GM18499 (cell line): ENCODE data around the gene CCDC186.

Experiments
- ATAC-seq: cut with Tn5 transposase; IDR thresholded peaks from one replicate; pipeline ENCODE4 v1.9.1; 2021; ENCODE audit warnings: moderate number of reproducible peaks; ENCODE audit not compliant: insufficient read depth, unreplicated experiment

CCDC186 gene

GRCh38 chr10:114173921-114174694 lies at the start of gene CCDC186:
CCDC186 (minus strand) TSS chr10:114174203; CDS start chr10:114163268, 10,935 bp downstream.
- ATAC-seq, result peak; percentile 92

- no peak for ATAC-seq
Observed at GRCh38 chr10:114223066-114223465, 49.1 kb upstream of the CCDC186 start.

GRCh38 chr10:114221235-114221634 lies 47.2 kb upstream of the CCDC186 start:
- no peak for ATAC-seq

- ATAC-seq, result no peak
Observed at GRCh38 chr10:114220281-114220680, 46.3 kb upstream of the CCDC186 start.

- ATAC-seq, result no peak
Observed at GRCh38 chr10:114215033-114215432, 41.0 kb upstream of the CCDC186 start.

GRCh38 chr10:114212153-114212552 lies 38.1 kb upstream of the CCDC186 start:
- no peak for ATAC-seq

GRCh38 chr10:114208351-114208750 lies 34.3 kb upstream of the CCDC186 start:
- ATAC-seq, result no peak

GRCh38 chr10:114207349-114207748 lies 33.3 kb upstream of the CCDC186 start:
- ATAC-seq, result no peak

GRCh38 chr10:114206902-114207301 lies 32.9 kb upstream of the CCDC186 start:
- ATAC-seq, result no peak

- no peak for ATAC-seq
Observed at GRCh38 chr10:114202812-114203211, 28.8 kb upstream of the CCDC186 start.

- ATAC-seq, result no peak
Observed at GRCh38 chr10:114199239-114199638, 25.2 kb upstream of the CCDC186 start.

- ATAC-seq, result peak; percentile 97
Observed at GRCh38 chr10:114195079-114195478, 21.1 kb upstream of the CCDC186 start.

GRCh38 chr10:114189700-114190099 lies 15.7 kb upstream of the CCDC186 start:
- ATAC-seq, result no peak

GRCh38 chr10:114188900-114189299 lies 14.9 kb upstream of the CCDC186 start:
- ATAC-seq, result no peak

GRCh38 chr10:114188001-114188400 lies 14.0 kb upstream of the CCDC186 start:
- no peak for ATAC-seq

GRCh38 chr10:114184276-114184675 lies 10.3 kb upstream of the CCDC186 start:
- no peak for ATAC-seq

- ATAC-seq, result no peak
Observed at GRCh38 chr10:114183563-114183962, 9.6 kb upstream of the CCDC186 start.

GRCh38 chr10:114181971-114182370 lies 8.0 kb upstream of the CCDC186 start:
- no peak for ATAC-seq

GRCh38 chr10:114180937-114181336 lies 6.9 kb upstream of the CCDC186 start:
- ATAC-seq, result no peak

GRCh38 chr10:114179747-114180146 lies 5.7 kb upstream of the CCDC186 start:
- no peak for ATAC-seq

GRCh38 chr10:114179148-114179547 lies 5.1 kb upstream of the CCDC186 start, which contains the start of gene TDRD1:
TDRD1 (plus strand) TSS chr10:114179353; CDS start chr10:114187832, 8,479 bp downstream.
- no peak for ATAC-seq

GRCh38 chr10:114176511-114176910 lies 2.5 kb upstream of the CCDC186 start:
- ATAC-seq, result no peak
